ENCODE measurements around the gene AKAP13. TPM values are rescaled to one million over a fixed set of nuclear protein-coding genes. Genes with fewer than 3 reads are reported as not detected.

Gene AKAP13
- total RNA-seq, 1 experiment from 2014 or later, result 47.3 TPM

GRCh38 chr15:85540085-85540797 lies 159.8 kb downstream of the AKAP13 start:
- Histone ChIP-seq H3K27me3 (ENCODE audit: insufficient read depth, low read length) (no peaks in the 10 kb centered on the region), H4K91ac (ENCODE audit: insufficient read length, low read depth, low read length) (no peak overlapping the region), H4K8ac (replicated peaks; ENCODE audit: insufficient read length, low read depth, low read length) (no peak overlapping the region), H3K9me3 (ENCODE audit: control insufficient read depth, low read depth, low read length) (no peaks in the 10 kb centered on the region), H3K4me2 (ENCODE audit: insufficient read depth, insufficient read length, low read length) (no peak overlapping the region), H3K4ac (ENCODE audit: low read depth, low read length) (no peak overlapping the region), H3K27ac (ENCODE audit: insufficient read length, low read depth, low read length) (no peak overlapping the region), H3K79me1 (ENCODE audit: insufficient read depth, low read depth, low read length, poor library complexity, severe bottlenecking) (no peaks in the 10 kb centered on the region), H2AK5ac (ENCODE audit: insufficient read length, low read length) (no peak overlapping the region), H4K20me1 (ENCODE audit: control insufficient read depth, insufficient read depth, insufficient read length) (no peaks in the 10 kb centered on the region), H2BK20ac (ENCODE audit: low read depth, low read length, poor library complexity, severe bottlenecking) (no peak overlapping the region), H2BK5ac (ENCODE audit: insufficient read length, low read length) (no peak overlapping the region), H3K23me2 (ENCODE audit: insufficient read length, low read depth, low read length, poor library complexity, severe bottlenecking) (no peaks in the 10 kb centered on the region), H3K79me2 (ENCODE audit: insufficient read depth, low read length) (0 out of 2 replicates have a peak, but pooled peaks cover 2% of the 10 kb centered on the region), H3K18ac (ENCODE audit: insufficient read length, low read depth, low read length) (no peak overlapping the region), H3T11ph (ENCODE audit: low read length) (no peak overlapping the region), H3K14ac (ENCODE audit: insufficient read depth, low read length) (no peak overlapping the region), H3K23ac (ENCODE audit: insufficient read length, low read depth, low read length) (no peak overlapping the region), H2BK15ac (ENCODE audit: low read depth, low read length) (no peak overlapping the region), H2BK12ac (ENCODE audit: insufficient read length, low read depth, low read length) (no peak overlapping the region), H2BK120ac (ENCODE audit: low read depth, low read length, poor library complexity, severe bottlenecking) (no peak overlapping the region), H3K4me1 (ENCODE audit: insufficient read depth, low read length) (no peaks in the 10 kb centered on the region; the same call in 1 of the 2 replicates), H2AFZ (ENCODE audit: low read length) (no peak overlapping the region), H3K56ac (ENCODE audit: insufficient read length, low read depth, low read length) (no peak overlapping the region), H3K9ac (ENCODE audit: extremely low read depth, insufficient read length, low read length) (no peak overlapping the region), H4K5ac (ENCODE audit: insufficient read length, low read depth, low read length) (no peak overlapping the region)
- Mint-ChIP-seq H3K27me3 (ENCODE audit: low read depth) (no peaks in the 10 kb centered on the region), H3K36me3 (ENCODE audit: insufficient read depth in 1 of 3, low read depth in 3 of 3) (peaks cover 1 to 4% (median 3%) of the 10 kb centered on the region in 3 experiments; a peak in 4 of 7 replicates), H3K4me3 (no peak overlapping the region), H3K27ac (no peak overlapping the region; a peak in 1 of 7 replicates), H3K9me3 (no peaks in the 10 kb centered on the region), H3K4me1 (peaks cover 7 to 16% of the 10 kb centered on the region in 2 experiments)
- no CpG with 5 or more reads among the region's 6 CpGs for whole genome bisulfite sequencing (ENCODE audit: extremely low coverage, insufficient read length, low lambda C conversion rate)
- no peak for TF ChIP-seq CTCF (conservative IDR thresholded peaks at IDR 0.05)
- no peak for DNase-seq
